Subcutaneous adipose tissue (tissue), 4 donors: Measurements from ENCODE around the gene SRGAP3. TPM values are rescaled to one million over a fixed set of nuclear protein-coding genes. Genes with fewer than 3 reads are reported as not detected.

Experiments used
- CTCF ChIP-seq: fragments of 450-650 bp; IDR thresholded peaks from one replicate; pipeline ENCODE4 v1.5.1; 2016; ENCODE audit warnings: low read depth, mild to moderate bottlenecking, control low read depth, antibody characterized with exemption, moderate library complexity
- small RNA-seq: library from RNA; depleted of rRNA; stranded (forward); fragments of <200 nt; gene quantifications from one replicate; pipeline ENCODE3, GENCODE V24; 2016
- total RNA-seq, 4 donors: library from RNA; depleted of rRNA; stranded (reverse); fragments of >200 nt; gene quantifications; one replicate each; pipeline ENCODE4 v1.1.0, GENCODE V29; 2016

Gene SRGAP3
- total RNA-seq, 4 donors from 2014 or later = 1.6 to 14.1 (median 8.9) TPM

- TF ChIP-seq CTCF = no peak
Measured at GRCh38 chr3:8932507-8932906, 316.9 kb downstream of the SRGAP3 start.

GRCh38 chr3:8931342-8931741 lies 318.1 kb downstream of the SRGAP3 start:
- no peak for TF ChIP-seq CTCF

Small RNA genes within 50 kb of the gene (small RNA-seq; reads per million reads assigned to genes)
- gene RF00416 = not detected

Other genes with a start within 250 kb of the SRGAP3 start
- 10 to 100 TPM; 20.7 to 53.8 (median 23.4) TPM for gene THUMPD3, start 113.4 kb upstream of the SRGAP3 start, total RNA-seq
- gene SETD5, start 148.0 kb upstream of the SRGAP3 start, total RNA-seq = 100 to 1,000 TPM in 2 of 4 donors, 10 to 100 TPM in 2; 73.5 to 211 (median 91.7) TPM